Endodermal cell (in vitro differentiated cells): ENCODE results near the gene HECW1. TPM values are rescaled to one million over a fixed set of nuclear protein-coding genes. Genes with fewer than 3 reads are reported as not detected.

Source experiments
- DNase-seq: peaks from one replicate; pipeline ENCODE4 v3.0.0-alpha.2; 2017
- H3K27ac ChIP-seq: 2 replicates; pipeline ENCODE4 v1.5.1; 2013; ENCODE audit warnings: mild to moderate bottlenecking, low read depth, low read length, moderate library complexity
- H3K27me3 ChIP-seq: 2 replicates; pipeline ENCODE4 v1.6.1; 2013; ENCODE audit warnings: mild to moderate bottlenecking, low read length, moderate library complexity; ENCODE audit not compliant: insufficient read depth, control insufficient read depth, poor library complexity, severe bottlenecking
- H3K36me3 ChIP-seq: 2 replicates; pipeline ENCODE4 v1.7.0; 2013; ENCODE audit warnings: mild to moderate bottlenecking, low read length, moderate library complexity; ENCODE audit not compliant: control insufficient read depth, insufficient read depth
- H3K4me1 ChIP-seq: one replicate; pipeline ENCODE4 v1.7.0; 2013; ENCODE audit warnings: low read length; ENCODE audit not compliant: control insufficient read depth, insufficient read depth
- H3K4me3 ChIP-seq: 2 replicates; pipeline ENCODE4 v1.5.1; 2013; ENCODE audit warnings: mild to moderate bottlenecking, low read length, moderate library complexity
- H3K9ac ChIP-seq: 2 replicates; pipeline ENCODE4 v1.6.1; 2013; ENCODE audit warnings: mild to moderate bottlenecking, low read length, moderate library complexity; ENCODE audit not compliant: poor library complexity, severe bottlenecking; ENCODE audit errors: extremely low read depth
- H3K9me3 ChIP-seq: 2 replicates; pipeline ENCODE4 v1.6.1; 2013; ENCODE audit warnings: mild to moderate bottlenecking, low read length, moderate library complexity; ENCODE audit not compliant: control insufficient read depth
- H3K27ac Mint-ChIP-seq: 2 replicates; pipeline ENCODE4 v1.8.0; 2020; ENCODE audit warnings: mixed read lengths
- H3K27me3 Mint-ChIP-seq: 2 replicates; pipeline ENCODE4 v1.8.0; 2021; ENCODE audit warnings: mild to moderate bottlenecking, mixed read lengths; ENCODE audit not compliant: insufficient read depth
- H3K36me3 Mint-ChIP-seq: 2 replicates; pipeline ENCODE4 v1.8.0; 2020; ENCODE audit warnings: low read depth, mixed read lengths
- H3K4me1 Mint-ChIP-seq: 2 replicates; pipeline ENCODE4 v1.8.0; 2020; ENCODE audit warnings: mixed read lengths
- H3K4me3 Mint-ChIP-seq: 2 replicates; pipeline ENCODE4 v1.8.0; 2020; ENCODE audit warnings: mild to moderate bottlenecking, moderate library complexity, mixed read lengths
- H3K9me3 Mint-ChIP-seq: 2 replicates; pipeline ENCODE4 v1.8.0; 2020; ENCODE audit warnings: mild to moderate bottlenecking, mixed read lengths
- CTCF ChIP-seq: fragments of 200-600 bp; sonication (generic); conservative IDR thresholded peaks from 2 replicates; pipeline ENCODE4 v1.5.0; 2021; ENCODE audit warnings: antibody characterized with exemption, mild to moderate bottlenecking
- WGBS, 2 experiments: methylation state at CpG; one replicate each; pipeline versions ENCODE4 v1.1.5 to v1.1.7; 2013; ENCODE audit warnings: missing lambda C conversion rate in 2 of 2, mixed read lengths in 1 of 2; ENCODE audit not compliant: insufficient coverage in 1 of 2, insufficient read length in 1 of 2; 5-methylcytosine and 5-hydroxymethylcytosine counted together
- total RNA-seq, 2 donors: library from RNA; stranded (reverse); fragmentation: NEBNext Ultra II Directional in 1 of 2; extraction: Animal tissue kit (Norgen Biotek cat#: 25700) in 1 of 2; gene quantifications; 2 replicates in 1 of 2; 3 replicates in 1 of 2; pipeline ENCODE4 v1.2.1, GENCODE V29; 2021

The HECW1 gene
- total RNA-seq, 2 donors from 2014 or later, result 4.6 to 12.0 TPM

- H3K9me3 ChIP-seq, result no peaks in the 10 kb centered on the region
- no peaks in the 10 kb centered on the region for H3K36me3 ChIP-seq
- Mint-ChIP-seq H3K36me3 (no peaks in the 10 kb centered on the region), H3K4me1 (peaks cover 7% of the 10 kb centered on the region), H3K27ac (no peak overlapping the region), H3K4me3 (no peak overlapping the region), H3K27me3 (no peaks in the 10 kb centered on the region), H3K9me3 (no peaks in the 10 kb centered on the region)
- no peak for DNase-seq
- H3K27me3 ChIP-seq, result no peaks in the 10 kb centered on the region
- H3K27ac ChIP-seq, result no peak overlapping the region
- 95 to 97% methylated on average over 9 to 14 of the region's 14 CpGs for WGBS, 2 experiments
- TF ChIP-seq CTCF, result no peak
- no peaks in the 10 kb centered on the region for H3K4me1 ChIP-seq
- H3K9ac ChIP-seq, result no peak overlapping the region
- H3K4me3 ChIP-seq, result no peak overlapping the region
Measured at GRCh38 chr7:43559171-43559945, 446.9 kb downstream of the HECW1 start.

- no peak overlapping the region for H3K27ac ChIP-seq
- no peaks in the 10 kb centered on the region for H3K27me3 ChIP-seq
- H3K9me3 Mint-ChIP-seq, result no peaks in the 10 kb centered on the region
- no peak overlapping the region for H3K9ac ChIP-seq
- no peaks in the 10 kb centered on the region for H3K36me3 ChIP-seq
- H3K4me3 ChIP-seq, result no peak overlapping the region
- DNase-seq, result no peak
- no peak overlapping the region for H3K27ac Mint-ChIP-seq
- H3K36me3 Mint-ChIP-seq, result no peaks in the 10 kb centered on the region
- no peak for TF ChIP-seq CTCF
- H3K27me3 Mint-ChIP-seq, result no peaks in the 10 kb centered on the region
- WGBS, 2 experiments, result 88 to 93% methylated on average over 2 of the region's 2 CpGs
- no peaks in the 10 kb centered on the region for H3K4me1 ChIP-seq
- H3K4me3 Mint-ChIP-seq, result no peak overlapping the region
- no peaks in the 10 kb centered on the region for H3K9me3 ChIP-seq
- peaks cover 7% of the 10 kb centered on the region for H3K4me1 Mint-ChIP-seq
Measured at GRCh38 chr7:43559946-43560335, 447.5 kb downstream of the HECW1 start.

- Mint-ChIP-seq H3K9me3 (no peaks in the 10 kb centered on the region), H3K36me3 (no peaks in the 10 kb centered on the region), H3K27ac (no peak overlapping the region), H3K27me3 (no peaks in the 10 kb centered on the region), H3K4me3 (no peak overlapping the region), H3K4me1 (peaks cover 4% of the 10 kb centered on the region)
- Histone ChIP-seq H3K27ac (no peak overlapping the region), H3K27me3 (no peaks in the 10 kb centered on the region), H3K36me3 (no peaks in the 10 kb centered on the region), H3K9me3 (no peaks in the 10 kb centered on the region), H3K9ac (no peak overlapping the region), H3K4me3 (no peak overlapping the region), H3K4me1 (no peaks in the 10 kb centered on the region)
- no peak for DNase-seq
- no peak for TF ChIP-seq CTCF
- 91 to 92% methylated on average over 6 to 7 of the region's 7 CpGs for WGBS, 2 experiments
Measured at GRCh38 chr7:43560742-43561330, 448.4 kb downstream of the HECW1 start.
